ENCODE data around the gene GAS2. TPM values are rescaled to one million over a fixed set of nuclear protein-coding genes. Genes with fewer than 3 reads are reported as not detected.

GAS2 gene
- 1 to 10 TPM in 1 of 2 experiments, under 1 TPM in 1; 0.89 to 1.5 TPM for total RNA-seq

- no peaks in the 10 kb centered on the region for H3K9me3 Mint-ChIP-seq (ENCODE audit: insufficient read depth)
- ChIA-PET CTCF (interaction anchor here (1.2 kb wide), 1 partner anchor 122 kb away, joined by 3 read pairs; no protein-coding TSS in a partner anchor), POLR2A (no interaction called here)
- no peak for ATAC-seq
- H3K27ac Mint-ChIP-seq: no peak within 1 kb of the TSS
- no peak for DNase-seq
- H3K4me3 Mint-ChIP-seq: peak within 1 kb of the TSS; percentile 52
- peaks cover 5% of the 10 kb centered on the region for H3K4me1 Mint-ChIP-seq (ENCODE audit: low read depth)
- H3K36me3 Mint-ChIP-seq (ENCODE audit: low read depth): no peaks in the 10 kb centered on the region
- H3K27me3 Mint-ChIP-seq (ENCODE audit: low read depth): peaks cover 43% of the 10 kb centered on the region
Measured at GRCh38 chr11:22666325-22666687, at the start of gene GAS2. Gene GAS2 (plus strand): TSS chr11:22666611. CDS start chr11:22674870, 8,259 bp downstream.

- CTCF ChIA-PET: no interaction called here
- H3K27me3 Mint-ChIP-seq (ENCODE audit: low read depth): no peaks in the 10 kb centered on the region
- no peak overlapping the region for H3K4me3 Mint-ChIP-seq
- POLR2A ChIA-PET: no interaction called here
- H3K4me1 Mint-ChIP-seq (ENCODE audit: low read depth): peaks cover 9% of the 10 kb centered on the region
- ATAC-seq (no peak), DNase-seq (no peak)
- H3K27ac Mint-ChIP-seq: no peak overlapping the region
- peaks cover 21% of the 10 kb centered on the region for H3K36me3 Mint-ChIP-seq (ENCODE audit: low read depth)
- H3K9me3 Mint-ChIP-seq (ENCODE audit: insufficient read depth): no peaks in the 10 kb centered on the region
Measured at GRCh38 chr11:22617868-22618267, 48.5 kb upstream of the GAS2 start.

- CTCF ChIA-PET: interaction anchor here (0.8 to 1.4 kb wide), 4 partner anchors 10 to 204 kb away, joined by 3 to 4 read pairs (median 4); partner anchors contain the start of gene SVIP
- no peaks in the 10 kb centered on the region for H3K27me3 Mint-ChIP-seq (ENCODE audit: low read depth)
- peak; percentile 68 for DNase-seq
- peaks cover 21% of the 10 kb centered on the region for H3K36me3 Mint-ChIP-seq (ENCODE audit: low read depth)
- peaks cover 27% of the 10 kb centered on the region for H3K4me1 Mint-ChIP-seq (ENCODE audit: low read depth)
- H3K27ac Mint-ChIP-seq: peak overlapping the region; percentile 98
- POLR2A ChIA-PET: interaction anchor here (0.7 to 2.2 kb wide), 3 partner anchors 14 to 205 kb away, joined by 3 to 7 read pairs (median 4); partner anchors contain the start of gene SVIP
- H3K4me3 Mint-ChIP-seq: peak overlapping the region; percentile 99
- H3K9me3 Mint-ChIP-seq (ENCODE audit: insufficient read depth): no peaks in the 10 kb centered on the region
- ATAC-seq: peak; percentile 63
Measured at GRCh38 chr11:22624742-22625447, 41.5 kb upstream of the GAS2 start.

GRCh38 chr11:22625448-22626287 lies 40.7 kb upstream of the GAS2 start, which contains the start of gene FANCF:
Gene FANCF (minus strand): TSS chr11:22625823. CDS start chr11:22625810, 13 bp downstream.
- ChIA-PET POLR2A (interaction anchor here (0.7 to 2.2 kb wide), 4 partner anchors 9 to 204 kb away, joined by 3 to 7 read pairs (median 4); partner anchors contain the start of gene SVIP), CTCF (interaction anchor here (0.8 to 1.3 kb wide), 4 partner anchors 9 to 203 kb away, joined by 3 to 4 read pairs (median 4); partner anchors contain the start of gene SVIP)
- H3K27me3 Mint-ChIP-seq (ENCODE audit: low read depth): no peaks in the 10 kb centered on the region
- peaks cover 27% of the 10 kb centered on the region for H3K4me1 Mint-ChIP-seq (ENCODE audit: low read depth)
- H3K9me3 Mint-ChIP-seq (ENCODE audit: insufficient read depth): no peaks in the 10 kb centered on the region
- H3K36me3 Mint-ChIP-seq (ENCODE audit: low read depth): peaks cover 15% of the 10 kb centered on the region
- H3K27ac Mint-ChIP-seq: peak within 1 kb of the TSS; percentile 98
- peak; percentile 97 for DNase-seq
- ATAC-seq: peak; percentile 97
- H3K4me3 Mint-ChIP-seq: peak within 1 kb of the TSS; percentile 99

- peaks cover 27% of the 10 kb centered on the region for H3K4me1 Mint-ChIP-seq (ENCODE audit: low read depth)
- H3K27ac Mint-ChIP-seq: no peak overlapping the region
- peaks cover 11% of the 10 kb centered on the region for H3K36me3 Mint-ChIP-seq (ENCODE audit: low read depth)
- no peaks in the 10 kb centered on the region for H3K27me3 Mint-ChIP-seq (ENCODE audit: low read depth)
- CTCF ChIA-PET: interaction anchor here (1.2 to 1.3 kb wide), 2 partner anchors 30 to 161 kb away, joined by 3 to 4 read pairs; no protein-coding TSS in a partner anchor
- POLR2A ChIA-PET: interaction anchor here (1.3 to 2.2 kb wide), 2 partner anchors 8 to 202 kb away, joined by 4 to 7 read pairs; partner anchors contain the start of gene SVIP
- no peak for DNase-seq
- no peaks in the 10 kb centered on the region for H3K9me3 Mint-ChIP-seq (ENCODE audit: insufficient read depth)
- H3K4me3 Mint-ChIP-seq: peak overlapping the region; percentile 99
- ATAC-seq: no peak
Measured at GRCh38 chr11:22626573-22627239, 39.7 kb upstream of the GAS2 start.

- Mint-ChIP-seq H3K36me3 (ENCODE audit: low read depth) (peaks cover 11% of the 10 kb centered on the region), H3K27me3 (ENCODE audit: low read depth) (no peaks in the 10 kb centered on the region), H3K9me3 (ENCODE audit: insufficient read depth) (no peaks in the 10 kb centered on the region), H3K4me1 (ENCODE audit: low read depth) (peaks cover 22% of the 10 kb centered on the region), H3K4me3 (no peak overlapping the region), H3K27ac (no peak overlapping the region)
- CTCF ChIA-PET: no interaction called here
- ATAC-seq (no peak), DNase-seq (no peak)
- POLR2A ChIA-PET: no interaction called here
Measured at GRCh38 chr11:22627421-22627820, 39.0 kb upstream of the GAS2 start.

GRCh38 chr11:22633354-22633902 lies 33.0 kb upstream of the GAS2 start:
- DNase-seq: no peak
- H3K4me3 Mint-ChIP-seq: no peak overlapping the region
- H3K27me3 Mint-ChIP-seq (ENCODE audit: low read depth): no peaks in the 10 kb centered on the region
- H3K9me3 Mint-ChIP-seq (ENCODE audit: insufficient read depth): no peaks in the 10 kb centered on the region
- no peaks in the 10 kb centered on the region for H3K36me3 Mint-ChIP-seq (ENCODE audit: low read depth)
- H3K4me1 Mint-ChIP-seq (ENCODE audit: low read depth): no peaks in the 10 kb centered on the region
- CTCF ChIA-PET: interaction anchor here (0.9 kb wide), 1 partner anchor 152 kb away, joined by 3 read pairs; no protein-coding TSS in a partner anchor
- no peak for ATAC-seq
- POLR2A ChIA-PET: no interaction called here
- H3K27ac Mint-ChIP-seq: no peak overlapping the region

GRCh38 chr11:22634897-22635629 lies 31.3 kb upstream of the GAS2 start:
- CTCF ChIA-PET: interaction anchor here (0.7 kb wide), 1 partner anchor 10 kb away, joined by 3 read pairs; the partner anchor contains the start of gene FANCF
- no peaks in the 10 kb centered on the region for H3K27me3 Mint-ChIP-seq (ENCODE audit: low read depth)
- POLR2A ChIA-PET: interaction anchor here (1.2 kb wide), 1 partner anchor 9 kb away, joined by 4 read pairs; no protein-coding TSS in a partner anchor
- no peaks in the 10 kb centered on the region for H3K4me1 Mint-ChIP-seq (ENCODE audit: low read depth)
- H3K9me3 Mint-ChIP-seq (ENCODE audit: insufficient read depth): no peaks in the 10 kb centered on the region
- H3K4me3 Mint-ChIP-seq: no peak overlapping the region
- DNase-seq: no peak
- no peak overlapping the region for H3K27ac Mint-ChIP-seq
- no peaks in the 10 kb centered on the region for H3K36me3 Mint-ChIP-seq (ENCODE audit: low read depth)
- peak; percentile 50 for ATAC-seq

GRCh38 chr11:22635689-22636088 lies 30.7 kb upstream of the GAS2 start:
- H3K36me3 Mint-ChIP-seq (ENCODE audit: low read depth): no peaks in the 10 kb centered on the region
- no peak overlapping the region for H3K27ac Mint-ChIP-seq
- no peaks in the 10 kb centered on the region for H3K9me3 Mint-ChIP-seq (ENCODE audit: insufficient read depth)
- no peaks in the 10 kb centered on the region for H3K27me3 Mint-ChIP-seq (ENCODE audit: low read depth)
- no peaks in the 10 kb centered on the region for H3K4me1 Mint-ChIP-seq (ENCODE audit: low read depth)
- ChIA-PET POLR2A (interaction anchor here (1.2 kb wide), 1 partner anchor 9 kb away, joined by 4 read pairs; no protein-coding TSS in a partner anchor), CTCF (no interaction called here)
- ATAC-seq (peak; percentile 79), DNase-seq (peak; percentile 27)
- H3K4me3 Mint-ChIP-seq: no peak overlapping the region

GRCh38 chr11:22640862-22641261 lies 25.5 kb upstream of the GAS2 start:
- Mint-ChIP-seq H3K4me3 (no peak overlapping the region), H3K9me3 (ENCODE audit: insufficient read depth) (no peaks in the 10 kb centered on the region), H3K36me3 (ENCODE audit: low read depth) (no peaks in the 10 kb centered on the region), H3K27me3 (ENCODE audit: low read depth) (no peaks in the 10 kb centered on the region), H3K4me1 (ENCODE audit: low read depth) (no peaks in the 10 kb centered on the region), H3K27ac (no peak overlapping the region)
- ATAC-seq: no peak
- no peak for DNase-seq
- ChIA-PET CTCF (no interaction called here), POLR2A (no interaction called here)

Data from activated CD8-positive, alpha-beta T cell treated with anti-CD3 and anti-CD28 coated beads, Interleukin-2, amount 10 ng/mL, durations not matched to agents 7 days and 5 days (primary cell).